PC-9 (cell line): ENCODE data around the gene FAM168A. TPM values are rescaled to one million over a fixed set of nuclear protein-coding genes. Genes with fewer than 3 reads are reported as not detected.

Experiments
- BruUV-seq: library from RNA; stranded (reverse); fragments of 400-500 nt; replicated peaks from 2 replicates; lab custom pipeline; 2021; lab: Mats Ljungman, UMichigan
- CTCF ChIA-PET: fragments of 300-600 bp; sonication (Branson Sonifier 250); formaldehyde crosslinking; loops from one replicate; lab custom pipeline; 2022; ENCODE audit warnings: antibody characterized with exemption; lab: Charles Lee
- POLR2A ChIA-PET: fragments of 300-600 bp; sonication (Branson Sonifier 250); formaldehyde crosslinking; loops from one replicate; lab custom pipeline; 2022; ENCODE audit warnings: antibody characterized with exemption; ENCODE audit not compliant: unreplicated experiment; lab: Charles Lee
- DNase-seq, 2 experiments: peaks; one replicate each; pipeline versions ENCODE4 v3.0.0 to v3.0.0-alpha.2; 2015 to 2022; ENCODE audit warnings: mixed read lengths in 1 of 2
- H2AFZ ChIP-seq: fragments of 200-600 bp; sonication (generic); 2 replicates; pipeline ENCODE4 v1.8.1; 2017; ENCODE audit warnings: antibody characterized with exemption
- H3F3A ChIP-seq: fragments of 200-600 bp; sonication (generic); 2 replicates; pipeline ENCODE4 v1.8.1; 2017; ENCODE audit warnings: antibody characterized with exemption, mild to moderate bottlenecking, low read depth; ENCODE audit not compliant: insufficient read depth
- H3K27ac ChIP-seq: fragments of 200-600 bp; sonication (generic); 2 replicates; pipeline ENCODE4 v1.6.1; 2016; ENCODE audit warnings: mixed run types
- H3K27me3 ChIP-seq: fragments of 200-600 bp; sonication (generic); 2 replicates; pipeline ENCODE4 v1.6.1; 2016; ENCODE audit warnings: low read depth, mixed run types; ENCODE audit not compliant: insufficient read depth
- H3K36me3 ChIP-seq: fragments of 200-600 bp; sonication (generic); 2 replicates; pipeline ENCODE4 v1.6.1; 2016; ENCODE audit warnings: low read depth, mixed run types
- H3K4me1 ChIP-seq: fragments of 200-600 bp; sonication (generic); replicated peaks from 2 replicates; pipeline ENCODE4 v1.6.1; 2016; ENCODE audit warnings: mixed run types; ENCODE audit not compliant: insufficient read depth
- H3K4me2 ChIP-seq: fragments of 200-600 bp; sonication (generic); 2 replicates; pipeline ENCODE4 v1.6.1; 2017; ENCODE audit warnings: mixed run types
- H3K4me3 ChIP-seq: fragments of 200-600 bp; sonication (generic); 2 replicates; pipeline ENCODE4 v1.6.1; 2016; ENCODE audit warnings: mixed run types
- H3K79me2 ChIP-seq: fragments of 200-600 bp; sonication (generic); 2 replicates; pipeline ENCODE4 v1.6.1; 2017; ENCODE audit warnings: low read depth, mixed run types
- H3K9me2 ChIP-seq: fragments of 200-600 bp; sonication (generic); 2 replicates; pipeline ENCODE4 v1.8.1; 2017; ENCODE audit warnings: mild to moderate bottlenecking; ENCODE audit not compliant: insufficient read depth
- H3K9me3 ChIP-seq: fragments of 200-600 bp; sonication (generic); 2 replicates; pipeline ENCODE4 v1.8.1; 2016; ENCODE audit warnings: low read depth; ENCODE audit not compliant: insufficient read depth
- H4K20me1 ChIP-seq: fragments of 200-600 bp; sonication (generic); 2 replicates; pipeline ENCODE4 v1.8.1; 2017; ENCODE audit not compliant: insufficient read depth
- EZH2 ChIP-seq: fragments of 200-600 bp; sonication (generic); IDR thresholded peaks from 2 replicates; pipeline ENCODE4 v1.8.0; 2017; ENCODE audit warnings: antibody characterized with exemption, low read depth
- intact Hi-C: fragments of 100-400 bp; cut with micrococcal nuclease; formaldehyde crosslinking; loops from one replicate; pipeline ENCODE4 v1.10.0; 2022; ENCODE audit not compliant: unreplicated experiment
- total RNA-seq: library from RNA; stranded (reverse); gene quantifications from 2 replicates; pipeline ENCODE4 v1.2.3, GENCODE V29; 2021
- TF ChIP-seq, protein P1 (sequence below): fragments of 200-600 bp; sonication (generic); conservative IDR thresholded peaks from 2 replicates; pipeline ENCODE4 v1.6.1; 2017; ENCODE audit warnings: mixed run types, antibody characterized with exemption, mild to moderate bottlenecking, moderate library complexity

Gene FAM168A
- total RNA-seq, 1 experiment from 2014 or later: 51.2 TPM

DNA sequence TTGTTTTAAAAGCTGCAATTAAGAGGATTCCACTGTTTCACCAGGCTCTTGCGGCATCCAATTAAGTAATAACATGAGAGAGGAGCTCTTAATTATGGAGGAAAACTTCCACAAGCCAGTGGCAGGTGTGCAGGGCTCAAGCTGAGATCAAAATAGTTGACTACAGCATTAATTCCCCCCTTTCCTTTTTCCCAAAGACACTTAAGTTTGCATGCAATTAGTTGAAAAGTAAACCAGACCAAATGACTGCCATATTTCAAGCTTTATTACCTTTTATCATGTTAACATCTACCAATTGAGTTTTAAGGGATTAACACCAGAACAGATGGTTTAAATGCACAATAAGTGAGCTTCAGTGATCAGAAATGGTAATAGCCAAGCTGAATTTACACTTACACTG lies 32.1 kb downstream of the FAM168A start:
- no peaks in the 10 kb centered on the region for H3K27me3 ChIP-seq
- no peak overlapping the region for H3K4me3 ChIP-seq
- H3F3A ChIP-seq: no peaks in the 10 kb centered on the region
- intact Hi-C loops: no loop called here
- DNase-seq: no peak
- H3K79me2 ChIP-seq: no peaks in the 10 kb centered on the region
- H3K9me3 ChIP-seq: no peaks in the 10 kb centered on the region
- H4K20me1 ChIP-seq: no peaks in the 10 kb centered on the region; the same call in 1 of the 2 replicates
- no peak overlapping the region for H3K27ac ChIP-seq
- no TSS peak for BruUV-seq
- no peaks in the 10 kb centered on the region for H3K36me3 ChIP-seq
- H3K4me2 ChIP-seq: no peak overlapping the region
- ChIA-PET CTCF (no interaction called here), POLR2A (no interaction called here)
- TF ChIP-seq EZH2: no peak
- TF ChIP-seq, protein P1, sequence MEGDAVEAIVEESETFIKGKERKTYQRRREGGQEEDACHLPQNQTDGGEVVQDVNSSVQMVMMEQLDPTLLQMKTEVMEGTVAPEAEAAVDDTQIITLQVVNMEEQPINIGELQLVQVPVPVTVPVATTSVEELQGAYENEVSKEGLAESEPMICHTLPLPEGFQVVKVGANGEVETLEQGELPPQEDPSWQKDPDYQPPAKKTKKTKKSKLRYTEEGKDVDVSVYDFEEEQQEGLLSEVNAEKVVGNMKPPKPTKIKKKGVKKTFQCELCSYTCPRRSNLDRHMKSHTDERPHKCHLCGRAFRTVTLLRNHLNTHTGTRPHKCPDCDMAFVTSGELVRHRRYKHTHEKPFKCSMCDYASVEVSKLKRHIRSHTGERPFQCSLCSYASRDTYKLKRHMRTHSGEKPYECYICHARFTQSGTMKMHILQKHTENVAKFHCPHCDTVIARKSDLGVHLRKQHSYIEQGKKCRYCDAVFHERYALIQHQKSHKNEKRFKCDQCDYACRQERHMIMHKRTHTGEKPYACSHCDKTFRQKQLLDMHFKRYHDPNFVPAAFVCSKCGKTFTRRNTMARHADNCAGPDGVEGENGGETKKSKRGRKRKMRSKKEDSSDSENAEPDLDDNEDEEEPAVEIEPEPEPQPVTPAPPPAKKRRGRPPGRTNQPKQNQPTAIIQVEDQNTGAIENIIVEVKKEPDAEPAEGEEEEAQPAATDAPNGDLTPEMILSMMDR: no peak
- no peaks in the 10 kb centered on the region for H3K9me2 ChIP-seq
- H3K4me1 ChIP-seq: no peaks in the 10 kb centered on the region
- H2AFZ ChIP-seq: no peak overlapping the region

DNA sequence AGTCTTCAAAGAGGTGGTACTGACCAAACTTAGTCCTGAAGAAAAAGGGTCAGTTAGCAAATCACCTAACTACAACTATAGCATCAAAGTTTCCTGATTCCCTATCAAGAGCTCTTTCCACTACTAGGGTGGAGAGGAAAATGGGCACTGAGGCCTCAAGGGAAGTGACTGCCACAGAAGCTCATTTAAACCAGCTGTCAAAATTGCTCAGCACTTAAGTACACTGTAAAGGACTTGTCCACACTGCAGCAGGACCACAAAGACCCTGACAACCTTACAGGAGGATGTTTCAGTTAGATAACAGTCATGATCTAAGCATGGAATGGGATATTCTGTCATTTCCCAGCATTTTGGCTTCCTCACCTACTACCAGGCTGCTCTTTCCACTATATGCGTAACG lies 33.0 kb downstream of the FAM168A start:
- CTCF ChIA-PET: interaction anchor here (0.7 kb wide), 1 partner anchor 995 kb away, joined by 3 read pairs; no protein-coding TSS in a partner anchor
- Histone ChIP-seq H3K9me2 (no peaks in the 10 kb centered on the region), H2AFZ (no peak overlapping the region), H3K9me3 (no peaks in the 10 kb centered on the region), H4K20me1 (no peaks in the 10 kb centered on the region; the same call in 1 of the 2 replicates), H3K4me1 (no peaks in the 10 kb centered on the region), H3K79me2 (no peaks in the 10 kb centered on the region), H3K4me3 (no peak overlapping the region), H3K27ac (no peak overlapping the region), H3K4me2 (no peak overlapping the region), H3F3A (no peaks in the 10 kb centered on the region), H3K27me3 (no peaks in the 10 kb centered on the region), H3K36me3 (no peaks in the 10 kb centered on the region)
- DNase-seq: no peak
- no TSS peak for BruUV-seq
- POLR2A ChIA-PET: interaction anchor here (0.5 kb wide), 1 partner anchor 36 kb away, joined by 7 read pairs; no protein-coding TSS in a partner anchor
- TF ChIP-seq, protein P1: no peak
- no peak for TF ChIP-seq EZH2
- intact Hi-C loops: no loop called here

DNA sequence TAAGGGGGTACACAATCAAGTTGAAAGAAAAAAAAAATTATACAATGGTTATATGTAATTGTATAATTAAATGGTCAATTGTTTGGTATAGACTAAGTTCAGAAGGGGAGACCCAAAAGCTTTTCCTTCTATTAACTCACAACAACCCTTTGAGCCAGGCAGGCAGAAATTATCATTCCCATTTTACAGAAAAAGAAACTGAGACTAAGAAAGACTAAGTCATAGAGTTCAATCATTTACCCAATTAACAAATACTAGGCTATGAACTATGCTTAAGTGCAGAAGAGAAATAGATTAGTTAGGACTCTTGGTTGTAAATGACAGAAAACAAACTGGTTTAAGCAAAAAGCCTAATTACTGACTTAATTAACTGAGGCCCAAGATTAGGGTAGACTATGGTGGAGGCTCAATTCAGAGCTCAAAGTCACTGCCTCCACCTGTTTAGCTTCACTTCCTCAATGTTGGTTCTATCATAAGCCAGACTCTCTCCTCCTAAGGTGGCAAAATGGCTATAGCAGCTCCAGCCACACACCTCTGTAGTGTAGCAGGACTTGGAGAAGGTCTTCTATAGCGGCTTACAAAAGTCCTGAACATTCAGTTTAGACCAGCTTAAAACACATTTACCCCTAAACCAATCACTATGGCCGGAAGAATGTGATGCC lies 34.2 kb downstream of the FAM168A start:
- CTCF ChIA-PET: no interaction called here
- no peaks in the 10 kb centered on the region for H3K79me2 ChIP-seq
- H3K9me2 ChIP-seq: no peaks in the 10 kb centered on the region
- intact Hi-C loops: no loop called here
- no peaks in the 10 kb centered on the region; the same call in 1 of the 2 replicates for H4K20me1 ChIP-seq
- H3K27me3 ChIP-seq: no peaks in the 10 kb centered on the region
- no peaks in the 10 kb centered on the region for H3K36me3 ChIP-seq
- H3K9me3 ChIP-seq: no peaks in the 10 kb centered on the region
- no peak overlapping the region for H3K4me3 ChIP-seq
- TF ChIP-seq EZH2: no peak
- TF ChIP-seq, protein P1: no peak
- BruUV-seq: no TSS peak
- DNase-seq: no peak
- POLR2A ChIA-PET: no interaction called here
- no peaks in the 10 kb centered on the region for H3F3A ChIP-seq
- no peak overlapping the region for H3K4me2 ChIP-seq
- H3K27ac ChIP-seq: no peak overlapping the region
- no peaks in the 10 kb centered on the region for H3K4me1 ChIP-seq
- no peak overlapping the region for H2AFZ ChIP-seq
